ENCODE data around the gene UMODL1.

DNA sequence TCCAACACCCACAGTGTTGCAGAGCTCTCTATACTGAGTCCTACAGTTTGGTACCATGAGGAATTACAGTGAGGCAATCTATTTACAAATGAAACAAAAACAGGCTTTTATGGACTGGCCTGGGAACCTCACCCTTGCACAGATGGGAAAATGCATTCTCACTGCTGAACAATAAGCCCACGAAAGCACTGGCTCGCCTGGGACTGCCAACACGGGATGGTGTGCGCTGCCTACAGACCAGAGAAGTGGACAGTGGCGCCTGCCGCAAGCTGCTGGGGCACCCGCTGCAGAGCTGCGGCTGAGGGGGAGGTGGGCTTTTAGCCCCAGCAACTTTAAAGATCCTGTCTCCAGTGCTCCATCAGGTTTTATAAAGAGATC is 119.4 kb downstream of the UMODL1 start:
- no peak for TF ChIP-seq EZH2 (IDR thresholded peaks at IDR 0.05; ENCODE audit: low read length, missing control alignments)
- TF ChIP-seq, protein P1, sequence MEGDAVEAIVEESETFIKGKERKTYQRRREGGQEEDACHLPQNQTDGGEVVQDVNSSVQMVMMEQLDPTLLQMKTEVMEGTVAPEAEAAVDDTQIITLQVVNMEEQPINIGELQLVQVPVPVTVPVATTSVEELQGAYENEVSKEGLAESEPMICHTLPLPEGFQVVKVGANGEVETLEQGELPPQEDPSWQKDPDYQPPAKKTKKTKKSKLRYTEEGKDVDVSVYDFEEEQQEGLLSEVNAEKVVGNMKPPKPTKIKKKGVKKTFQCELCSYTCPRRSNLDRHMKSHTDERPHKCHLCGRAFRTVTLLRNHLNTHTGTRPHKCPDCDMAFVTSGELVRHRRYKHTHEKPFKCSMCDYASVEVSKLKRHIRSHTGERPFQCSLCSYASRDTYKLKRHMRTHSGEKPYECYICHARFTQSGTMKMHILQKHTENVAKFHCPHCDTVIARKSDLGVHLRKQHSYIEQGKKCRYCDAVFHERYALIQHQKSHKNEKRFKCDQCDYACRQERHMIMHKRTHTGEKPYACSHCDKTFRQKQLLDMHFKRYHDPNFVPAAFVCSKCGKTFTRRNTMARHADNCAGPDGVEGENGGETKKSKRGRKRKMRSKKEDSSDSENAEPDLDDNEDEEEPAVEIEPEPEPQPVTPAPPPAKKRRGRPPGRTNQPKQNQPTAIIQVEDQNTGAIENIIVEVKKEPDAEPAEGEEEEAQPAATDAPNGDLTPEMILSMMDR (conservative IDR thresholded peaks at IDR 0.05 in 1 of 2, IDR thresholded peaks at IDR 0.05 in 1 of 2; ENCODE audit: low read depth in 1 of 2, low read length in 2 of 2) = no peak

Data from fibroblast of lung (primary cell).